ENCODE results near the gene PLSCR1.
"Not testable (repeated sequence)": the region's sequence is repeated elsewhere in the genome, so short reads cannot be mapped to it uniquely, and the experiment has no call there.

The PLSCR1 gene

DNA sequence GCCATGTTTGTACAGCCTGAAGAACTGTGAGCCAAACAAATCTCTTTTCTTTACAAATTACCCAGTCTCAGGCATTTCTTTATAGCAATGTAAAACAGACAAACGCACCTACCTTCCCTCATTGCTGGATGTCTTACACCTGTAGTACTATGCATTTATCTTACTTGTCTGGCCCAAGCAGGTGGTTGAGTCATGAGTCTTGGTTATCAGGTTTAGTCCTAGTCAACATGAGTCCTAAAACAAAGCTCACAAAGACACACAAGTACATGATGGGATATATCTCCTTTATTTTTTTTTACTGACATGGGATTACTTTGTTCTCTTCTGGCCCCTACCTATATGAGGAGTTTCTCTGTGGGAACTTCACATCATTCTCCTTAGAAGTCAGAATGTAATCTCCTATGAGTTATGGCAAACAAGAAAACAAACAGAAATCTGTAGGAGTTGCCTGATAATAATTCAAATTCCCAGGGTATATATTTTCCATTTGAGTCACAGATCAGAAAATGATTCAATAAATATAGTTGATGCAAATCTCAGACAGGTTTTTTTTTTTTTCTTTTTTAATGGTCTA, 41.4 kb downstream of the PLSCR1 start:
- no peak for DNase-seq (ENCODE audit: low spot score)

DNA sequence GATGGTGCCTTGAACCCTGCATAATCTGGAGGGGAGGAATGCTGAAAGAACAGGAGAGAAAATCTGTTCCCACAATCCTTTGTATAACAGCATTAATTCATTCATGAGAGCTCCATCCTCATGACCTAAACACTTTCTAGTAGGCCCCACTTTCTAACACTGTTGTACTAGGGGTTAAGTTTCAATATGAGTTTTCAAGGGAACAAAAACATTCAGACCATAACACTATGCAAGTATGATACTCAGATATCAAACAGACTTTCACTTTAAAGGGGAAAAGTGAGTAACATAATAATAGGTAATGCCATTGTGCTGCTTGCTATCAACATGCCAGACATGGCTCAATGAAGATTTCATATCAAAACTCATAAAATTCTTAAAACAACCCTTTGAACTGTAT, 42.7 kb downstream of the PLSCR1 start:
- no peak for DNase-seq (ENCODE audit: low spot score)
- TF ChIP-seq, protein P1, sequence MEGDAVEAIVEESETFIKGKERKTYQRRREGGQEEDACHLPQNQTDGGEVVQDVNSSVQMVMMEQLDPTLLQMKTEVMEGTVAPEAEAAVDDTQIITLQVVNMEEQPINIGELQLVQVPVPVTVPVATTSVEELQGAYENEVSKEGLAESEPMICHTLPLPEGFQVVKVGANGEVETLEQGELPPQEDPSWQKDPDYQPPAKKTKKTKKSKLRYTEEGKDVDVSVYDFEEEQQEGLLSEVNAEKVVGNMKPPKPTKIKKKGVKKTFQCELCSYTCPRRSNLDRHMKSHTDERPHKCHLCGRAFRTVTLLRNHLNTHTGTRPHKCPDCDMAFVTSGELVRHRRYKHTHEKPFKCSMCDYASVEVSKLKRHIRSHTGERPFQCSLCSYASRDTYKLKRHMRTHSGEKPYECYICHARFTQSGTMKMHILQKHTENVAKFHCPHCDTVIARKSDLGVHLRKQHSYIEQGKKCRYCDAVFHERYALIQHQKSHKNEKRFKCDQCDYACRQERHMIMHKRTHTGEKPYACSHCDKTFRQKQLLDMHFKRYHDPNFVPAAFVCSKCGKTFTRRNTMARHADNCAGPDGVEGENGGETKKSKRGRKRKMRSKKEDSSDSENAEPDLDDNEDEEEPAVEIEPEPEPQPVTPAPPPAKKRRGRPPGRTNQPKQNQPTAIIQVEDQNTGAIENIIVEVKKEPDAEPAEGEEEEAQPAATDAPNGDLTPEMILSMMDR (IDR thresholded peaks at IDR 0.05; ENCODE audit: extremely low read depth, missing control alignments), result no peak

More for the DNA sequence above, 41.4 kb downstream of the PLSCR1 start:
- TF ChIP-seq, protein P1 (IDR thresholded peaks at IDR 0.05; ENCODE audit: extremely low read depth, missing control alignments), result no peak

DNA sequence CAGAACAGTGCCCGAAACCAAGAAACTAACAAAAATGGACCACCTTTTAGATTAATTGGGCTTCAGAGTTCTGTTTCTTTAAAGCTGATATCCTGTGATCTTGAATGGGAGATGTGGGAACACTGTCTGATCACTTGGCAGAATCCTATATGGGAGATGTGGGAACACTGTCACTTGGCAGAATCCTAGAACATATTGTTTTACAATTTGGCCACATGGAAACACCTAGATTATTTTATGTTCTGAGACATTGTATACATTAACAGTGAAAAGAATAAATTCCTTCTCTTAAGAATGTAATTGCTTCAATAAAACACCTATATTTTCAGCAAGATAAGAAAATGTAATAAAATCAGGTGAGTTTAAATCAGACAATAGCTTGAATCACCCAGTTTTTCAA, 44.7 kb downstream of the PLSCR1 start:
- TF ChIP-seq, protein P1 (IDR thresholded peaks at IDR 0.05; ENCODE audit: extremely low read depth, missing control alignments), result no peak
- DNase-seq (ENCODE audit: low spot score), result no peak

DNA sequence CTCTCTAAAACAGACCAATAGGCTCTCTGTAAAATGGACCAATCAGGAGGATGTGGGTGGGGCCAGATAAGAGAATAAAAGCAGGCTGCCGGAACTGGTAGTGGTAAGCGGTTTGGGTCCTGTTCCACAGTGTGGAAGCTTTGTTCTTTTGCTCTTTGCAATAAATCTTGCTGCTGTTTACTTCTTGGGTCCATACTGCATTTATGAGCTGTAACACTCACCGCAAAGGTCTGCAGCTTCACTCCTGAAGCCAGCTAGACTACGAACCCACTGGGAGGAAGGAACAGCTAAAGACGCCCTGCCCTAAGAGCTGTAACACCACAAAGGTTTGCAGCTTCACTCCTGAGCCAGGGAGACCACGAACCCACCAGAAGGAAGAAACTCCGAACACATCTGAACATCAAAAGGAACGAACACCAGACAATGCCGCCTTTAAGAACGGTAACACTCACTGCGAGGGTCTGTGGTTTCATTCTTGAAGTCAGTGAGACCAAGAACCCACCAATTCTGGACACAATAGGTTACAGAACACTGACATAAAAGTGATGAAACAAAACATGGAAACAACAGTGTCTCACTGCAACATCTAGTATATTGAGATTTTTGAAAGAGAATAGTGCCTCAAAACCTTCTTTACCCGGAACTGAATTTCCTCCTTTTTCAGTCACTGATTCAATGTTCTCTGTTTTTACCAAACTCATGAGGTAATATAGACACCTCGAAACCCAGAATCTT, 46.2 kb downstream of the PLSCR1 start:
- TF ChIP-seq, protein P1 (IDR thresholded peaks at IDR 0.05; ENCODE audit: extremely low read depth, missing control alignments), result no peak
- no peak for DNase-seq (ENCODE audit: low spot score)

DNA sequence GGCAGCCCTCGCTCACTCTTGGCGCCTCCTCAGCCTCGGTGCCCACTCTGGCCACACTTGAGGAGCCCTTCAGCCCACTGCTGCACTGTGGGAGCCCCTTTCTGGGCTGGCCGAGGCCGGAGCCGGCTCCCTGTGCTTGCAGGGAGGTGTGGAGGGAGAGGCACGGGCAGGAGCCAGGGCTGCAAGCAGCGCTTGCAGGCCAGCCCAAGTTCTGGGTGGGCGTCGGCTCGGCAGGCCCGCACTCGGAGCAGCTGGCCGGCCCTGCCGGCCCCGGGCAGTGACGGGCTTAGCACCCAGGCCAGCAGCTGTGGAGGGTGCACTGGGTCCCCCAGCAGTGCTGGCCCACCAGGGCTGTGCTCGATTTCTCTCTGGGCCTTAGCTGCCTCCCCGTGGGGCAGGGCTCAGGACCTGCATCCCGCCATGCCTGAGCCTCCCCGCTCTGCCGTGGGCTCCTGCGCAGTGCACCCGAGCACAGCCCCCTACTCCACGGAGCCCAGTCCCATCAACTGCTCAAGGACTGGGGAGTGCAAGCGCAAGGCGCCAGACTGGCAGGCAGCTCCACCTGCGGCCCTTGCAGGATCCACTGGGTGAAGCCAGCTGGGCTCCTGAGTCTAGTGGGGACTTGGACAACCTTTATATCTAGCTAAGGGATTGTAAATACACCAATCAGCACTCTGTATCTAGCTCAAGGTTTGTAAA, 47.1 kb downstream of the PLSCR1 start:
- DNase-seq (ENCODE audit: low spot score), result not testable (repeated sequence)

DNA sequence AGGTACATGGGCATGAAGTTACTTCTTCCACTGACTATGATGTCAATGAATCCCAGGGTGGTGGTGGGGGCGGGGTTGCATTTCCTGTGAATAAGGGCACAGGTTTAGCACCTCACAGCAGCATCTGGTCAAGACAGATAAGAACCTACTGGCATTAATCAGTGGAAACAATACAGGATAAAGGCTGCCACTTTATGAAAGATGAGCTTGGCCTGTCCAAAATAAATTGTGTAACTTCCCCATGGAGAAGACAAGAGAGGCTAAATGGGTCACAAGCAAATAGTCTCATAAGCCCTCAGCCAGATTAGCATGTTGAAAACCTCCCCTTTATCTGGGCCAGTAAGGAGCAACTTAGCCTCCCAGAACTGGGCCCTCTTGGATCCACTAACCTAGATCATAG, 47.7 kb downstream of the PLSCR1 start:
- TF ChIP-seq, protein P1 (IDR thresholded peaks at IDR 0.05; ENCODE audit: extremely low read depth, missing control alignments), result no peak
- no peak for DNase-seq (ENCODE audit: low spot score)

DNA sequence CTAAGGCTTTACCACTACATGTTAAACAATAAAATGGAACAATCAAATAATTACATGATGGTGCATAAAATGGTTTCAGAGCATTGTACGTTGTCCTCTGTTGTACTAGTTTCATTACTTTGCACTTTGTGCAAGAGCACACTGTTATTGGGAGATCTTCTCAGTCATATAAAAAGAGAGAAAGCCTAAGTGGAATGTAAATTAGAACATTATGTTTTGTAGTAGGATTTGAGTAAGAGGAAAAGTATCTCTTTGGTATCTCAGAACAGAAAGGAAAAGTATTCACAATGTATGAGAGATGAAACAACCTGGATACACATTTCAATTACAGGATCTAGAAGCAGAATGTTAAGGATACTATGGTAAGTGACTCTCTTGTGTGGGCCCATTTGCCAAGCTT, 48.2 kb downstream of the PLSCR1 start:
- no peak for DNase-seq (ENCODE audit: low spot score)
- TF ChIP-seq, protein P1 (IDR thresholded peaks at IDR 0.05; ENCODE audit: extremely low read depth, missing control alignments), result no peak
